Measurements from ENCODE around the gene USP32. TPM values are rescaled to one million over a fixed set of nuclear protein-coding genes. Genes with fewer than 3 reads are reported as not detected.
"Not testable (repeated sequence)": the region's sequence is repeated elsewhere in the genome, so short reads cannot be mapped to it uniquely, and the experiment has no call there.

The USP32 gene
- total RNA-seq, 1 experiment from 2014 or later: 73.5 TPM

DNA sequence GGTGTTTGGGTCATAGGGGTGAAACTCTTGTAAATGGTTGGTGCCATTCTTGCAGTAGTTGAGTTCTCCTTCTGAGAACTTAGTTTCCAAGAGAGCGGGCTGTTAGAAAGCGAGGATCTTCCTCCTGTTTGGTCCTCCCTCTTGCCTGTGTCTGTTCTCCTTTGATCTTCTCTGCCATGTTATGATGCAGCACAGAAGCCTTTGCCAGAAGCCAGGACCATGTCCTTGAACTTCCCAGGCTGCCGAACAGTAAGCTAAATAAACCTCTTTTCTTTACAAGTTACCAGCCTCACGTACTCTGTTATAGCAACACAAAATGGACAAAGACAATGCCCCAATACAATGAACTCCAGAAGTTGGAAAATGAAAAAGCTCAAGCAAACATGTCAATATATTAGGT, 201.9 kb downstream of the USP32 start:
- not testable (repeated sequence) for H3T11ph ChIP-seq (ENCODE audit: low read length); H3K79me2 ChIP-seq (ENCODE audit: insufficient read depth, low read length); H2BK20ac ChIP-seq (ENCODE audit: low read depth, low read length, poor library complexity, severe bottlenecking); H4K20me1 ChIP-seq (ENCODE audit: control insufficient read depth, insufficient read depth, insufficient read length); H2AK5ac ChIP-seq (ENCODE audit: insufficient read length, low read length); H3K4me2 ChIP-seq (ENCODE audit: insufficient read depth, insufficient read length, low read length); H3K14ac ChIP-seq (ENCODE audit: insufficient read depth, low read length); H3K79me1 ChIP-seq (ENCODE audit: insufficient read depth, low read depth, low read length, poor library complexity, severe bottlenecking); H3K27me3 Mint-ChIP-seq (ENCODE audit: low read depth); H3K4ac ChIP-seq (ENCODE audit: low read depth, low read length); H3K23ac ChIP-seq (ENCODE audit: insufficient read length, low read depth, low read length); H2BK12ac ChIP-seq (ENCODE audit: insufficient read length, low read depth, low read length); H3K56ac ChIP-seq (ENCODE audit: insufficient read length, low read depth, low read length); H3K4me1 Mint-ChIP-seq; H2BK120ac ChIP-seq (ENCODE audit: low read depth, low read length, poor library complexity, severe bottlenecking); H2BK5ac ChIP-seq (ENCODE audit: insufficient read length, low read length); H4K5ac ChIP-seq (ENCODE audit: insufficient read length, low read depth, low read length); H4K91ac ChIP-seq (ENCODE audit: insufficient read length, low read depth, low read length); H3K18ac ChIP-seq (ENCODE audit: insufficient read length, low read depth, low read length); H3K23me2 ChIP-seq (ENCODE audit: insufficient read length, low read depth, low read length, poor library complexity, severe bottlenecking); H4K8ac ChIP-seq (replicated peaks; ENCODE audit: insufficient read length, low read depth, low read length); H3K9ac ChIP-seq (ENCODE audit: extremely low read depth, insufficient read length, low read length); H2AFZ ChIP-seq (ENCODE audit: low read length); H3K27ac ChIP-seq (ENCODE audit: insufficient read length, low read depth, low read length); H2BK15ac ChIP-seq (ENCODE audit: low read depth, low read length); DNase-seq; H3K27ac Mint-ChIP-seq; H3K9me3 ChIP-seq (ENCODE audit: control insufficient read depth, low read depth, low read length); H3K4me1 ChIP-seq (ENCODE audit: insufficient read depth, low read length); H3K9me3 Mint-ChIP-seq; H3K4me3 Mint-ChIP-seq; H3K27me3 ChIP-seq (ENCODE audit: insufficient read depth, low read length)
- H3K36me3 Mint-ChIP-seq (ENCODE audit: insufficient read depth in 1 of 3, low read depth in 3 of 3): peaks cover 31 to 77% (median 33%) of the 10 kb centered on the region in 3 experiments; a peak in 6 of 7 replicates
- whole genome bisulfite sequencing (ENCODE audit: extremely low coverage, insufficient read length, low lambda C conversion rate): no CpG with 5 or more reads among the region's 4 CpGs
